ENCODE results near the gene NPTXR. TPM values are rescaled to one million over a fixed set of nuclear protein-coding genes. Genes with fewer than 3 reads are reported as not detected.

Gene NPTXR
- total RNA-seq, 1 donor from 2014 or later: 0.62 TPM

DNA sequence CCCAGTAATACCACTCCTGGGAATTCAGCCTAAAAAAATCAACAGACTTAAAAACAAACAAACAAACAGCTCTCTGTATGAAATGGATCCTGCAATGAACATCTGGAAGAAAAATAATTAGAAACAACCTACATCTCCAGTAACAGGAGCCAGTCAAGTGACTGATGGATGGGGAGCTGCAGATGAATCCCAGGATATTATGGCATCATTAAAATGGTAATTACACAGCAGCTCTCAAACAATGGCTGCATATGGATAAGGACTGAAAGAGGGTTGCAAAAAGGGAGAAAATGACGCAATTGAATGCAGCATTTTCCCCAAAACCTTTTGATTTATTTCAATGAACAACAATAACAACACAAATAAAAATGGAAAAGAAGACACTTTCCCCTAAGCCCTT lies 4.1 kb downstream of the NPTXR start:
- H3K9me3 Mint-ChIP-seq (ENCODE audit: unreplicated experiment): no peaks in the 10 kb centered on the region
- peaks cover 2% of the 10 kb centered on the region for H3K4me1 Mint-ChIP-seq (ENCODE audit: unreplicated experiment)
- peaks cover 10% of the 10 kb centered on the region for H3K36me3 Mint-ChIP-seq (ENCODE audit: low read depth, unreplicated experiment)
- no peak for DNase-seq (ENCODE audit: low spot score)
- H3K27me3 Mint-ChIP-seq (ENCODE audit: unreplicated experiment): peaks cover 25% of the 10 kb centered on the region
- H3K4me3 Mint-ChIP-seq (ENCODE audit: unreplicated experiment): no peak overlapping the region
- TF ChIP-seq, protein P1, sequence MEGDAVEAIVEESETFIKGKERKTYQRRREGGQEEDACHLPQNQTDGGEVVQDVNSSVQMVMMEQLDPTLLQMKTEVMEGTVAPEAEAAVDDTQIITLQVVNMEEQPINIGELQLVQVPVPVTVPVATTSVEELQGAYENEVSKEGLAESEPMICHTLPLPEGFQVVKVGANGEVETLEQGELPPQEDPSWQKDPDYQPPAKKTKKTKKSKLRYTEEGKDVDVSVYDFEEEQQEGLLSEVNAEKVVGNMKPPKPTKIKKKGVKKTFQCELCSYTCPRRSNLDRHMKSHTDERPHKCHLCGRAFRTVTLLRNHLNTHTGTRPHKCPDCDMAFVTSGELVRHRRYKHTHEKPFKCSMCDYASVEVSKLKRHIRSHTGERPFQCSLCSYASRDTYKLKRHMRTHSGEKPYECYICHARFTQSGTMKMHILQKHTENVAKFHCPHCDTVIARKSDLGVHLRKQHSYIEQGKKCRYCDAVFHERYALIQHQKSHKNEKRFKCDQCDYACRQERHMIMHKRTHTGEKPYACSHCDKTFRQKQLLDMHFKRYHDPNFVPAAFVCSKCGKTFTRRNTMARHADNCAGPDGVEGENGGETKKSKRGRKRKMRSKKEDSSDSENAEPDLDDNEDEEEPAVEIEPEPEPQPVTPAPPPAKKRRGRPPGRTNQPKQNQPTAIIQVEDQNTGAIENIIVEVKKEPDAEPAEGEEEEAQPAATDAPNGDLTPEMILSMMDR (IDR thresholded peaks at IDR 0.05; ENCODE audit: unreplicated experiment): no peak
- peak overlapping the region; percentile 4 for H3K27ac Mint-ChIP-seq (ENCODE audit: unreplicated experiment)

DNA sequence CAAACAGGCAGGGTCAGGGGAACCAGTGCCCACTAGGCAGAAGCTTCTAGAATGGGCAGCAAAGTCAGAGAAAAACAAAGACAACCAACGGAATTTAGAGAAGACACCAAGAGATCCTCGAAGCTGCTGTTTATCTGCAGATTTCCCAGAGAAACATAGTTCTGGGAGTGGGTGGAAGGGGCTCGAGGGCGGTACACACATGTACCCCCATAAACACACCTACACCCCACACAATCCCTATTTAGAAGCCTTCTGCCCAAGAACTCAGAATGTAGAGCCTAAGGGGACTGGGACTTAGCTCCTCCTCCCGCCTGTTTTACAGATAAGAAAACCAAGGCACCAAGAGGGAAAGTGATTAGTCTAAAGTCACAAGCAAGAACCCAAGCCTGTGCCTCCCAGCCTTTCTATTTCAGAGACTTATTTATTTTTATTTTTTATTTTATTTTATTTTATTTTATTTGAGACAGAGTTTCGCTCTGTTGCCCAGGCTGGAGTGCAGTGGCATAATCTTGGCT lies 6.4 kb downstream of the NPTXR start:
- H3K4me3 Mint-ChIP-seq (ENCODE audit: unreplicated experiment): no peak overlapping the region
- no peaks in the 10 kb centered on the region for H3K9me3 Mint-ChIP-seq (ENCODE audit: unreplicated experiment)
- TF ChIP-seq, protein P1 (IDR thresholded peaks at IDR 0.05; ENCODE audit: unreplicated experiment): no peak
- peaks cover 7% of the 10 kb centered on the region for H3K36me3 Mint-ChIP-seq (ENCODE audit: low read depth, unreplicated experiment)
- peaks cover 17% of the 10 kb centered on the region for H3K27me3 Mint-ChIP-seq (ENCODE audit: unreplicated experiment)
- DNase-seq (ENCODE audit: low spot score): no peak
- no peaks in the 10 kb centered on the region for H3K4me1 Mint-ChIP-seq (ENCODE audit: unreplicated experiment)
- no peak overlapping the region for H3K27ac Mint-ChIP-seq (ENCODE audit: unreplicated experiment)

DNA sequence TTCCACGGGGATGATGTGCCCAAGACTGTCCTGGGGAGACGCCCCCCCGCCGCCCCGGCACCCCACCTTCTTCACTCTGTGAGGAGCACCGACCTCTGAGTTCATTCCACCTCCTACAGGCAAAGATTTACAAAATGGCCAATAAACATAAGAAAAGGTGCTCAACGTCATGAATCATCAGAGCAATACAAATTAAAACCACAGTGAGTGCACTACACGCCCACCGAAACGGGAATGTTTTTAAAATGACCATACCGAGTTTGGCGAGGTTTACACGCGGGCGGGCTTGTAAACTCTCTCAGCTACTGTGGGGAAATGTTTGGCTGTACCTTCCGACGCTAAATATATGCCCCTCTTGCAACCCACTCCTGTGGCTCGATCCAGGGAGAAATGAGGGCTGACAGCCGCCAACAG lies 7.9 kb downstream of the NPTXR start:
- Mint-ChIP-seq H3K4me1 (ENCODE audit: unreplicated experiment) (no peaks in the 10 kb centered on the region), H3K27ac (ENCODE audit: unreplicated experiment) (no peak overlapping the region), H3K4me3 (ENCODE audit: unreplicated experiment) (no peak overlapping the region), H3K9me3 (ENCODE audit: unreplicated experiment) (no peaks in the 10 kb centered on the region), H3K27me3 (ENCODE audit: unreplicated experiment) (peaks cover 14% of the 10 kb centered on the region), H3K36me3 (ENCODE audit: low read depth, unreplicated experiment) (peaks cover 7% of the 10 kb centered on the region)
- DNase-seq (ENCODE audit: low spot score): no peak
- TF ChIP-seq, protein P1 (IDR thresholded peaks at IDR 0.05; ENCODE audit: unreplicated experiment): no peak

DNA sequence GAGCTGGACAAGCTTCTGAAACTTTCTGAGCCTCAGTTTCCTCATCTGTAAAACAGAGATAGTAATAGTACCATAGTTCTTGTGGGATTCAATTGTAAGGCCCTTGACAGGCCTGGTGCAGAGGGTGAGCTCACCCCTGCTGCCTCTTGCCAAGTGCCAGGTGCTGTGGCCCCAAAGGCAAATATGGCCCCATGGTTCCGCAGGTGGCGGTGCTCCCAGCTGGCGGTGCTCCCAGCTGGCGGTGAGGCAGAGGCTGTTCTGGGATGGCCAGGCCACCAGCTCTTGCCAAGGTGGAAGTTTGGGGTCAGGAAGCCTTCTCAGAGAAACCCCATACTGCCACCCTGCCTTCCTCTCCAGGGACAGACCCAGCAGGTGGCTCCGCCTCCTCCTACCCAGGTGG lies 8.8 kb downstream of the NPTXR start:
- Mint-ChIP-seq H3K27me3 (ENCODE audit: unreplicated experiment) (peaks cover 7% of the 10 kb centered on the region), H3K9me3 (ENCODE audit: unreplicated experiment) (no peaks in the 10 kb centered on the region), H3K36me3 (ENCODE audit: low read depth, unreplicated experiment) (peaks cover 4% of the 10 kb centered on the region), H3K4me3 (ENCODE audit: unreplicated experiment) (no peak overlapping the region), H3K4me1 (ENCODE audit: unreplicated experiment) (no peaks in the 10 kb centered on the region), H3K27ac (ENCODE audit: unreplicated experiment) (no peak overlapping the region)
- no peak for DNase-seq (ENCODE audit: low spot score)
- TF ChIP-seq, protein P1 (IDR thresholded peaks at IDR 0.05; ENCODE audit: unreplicated experiment): no peak

DNA sequence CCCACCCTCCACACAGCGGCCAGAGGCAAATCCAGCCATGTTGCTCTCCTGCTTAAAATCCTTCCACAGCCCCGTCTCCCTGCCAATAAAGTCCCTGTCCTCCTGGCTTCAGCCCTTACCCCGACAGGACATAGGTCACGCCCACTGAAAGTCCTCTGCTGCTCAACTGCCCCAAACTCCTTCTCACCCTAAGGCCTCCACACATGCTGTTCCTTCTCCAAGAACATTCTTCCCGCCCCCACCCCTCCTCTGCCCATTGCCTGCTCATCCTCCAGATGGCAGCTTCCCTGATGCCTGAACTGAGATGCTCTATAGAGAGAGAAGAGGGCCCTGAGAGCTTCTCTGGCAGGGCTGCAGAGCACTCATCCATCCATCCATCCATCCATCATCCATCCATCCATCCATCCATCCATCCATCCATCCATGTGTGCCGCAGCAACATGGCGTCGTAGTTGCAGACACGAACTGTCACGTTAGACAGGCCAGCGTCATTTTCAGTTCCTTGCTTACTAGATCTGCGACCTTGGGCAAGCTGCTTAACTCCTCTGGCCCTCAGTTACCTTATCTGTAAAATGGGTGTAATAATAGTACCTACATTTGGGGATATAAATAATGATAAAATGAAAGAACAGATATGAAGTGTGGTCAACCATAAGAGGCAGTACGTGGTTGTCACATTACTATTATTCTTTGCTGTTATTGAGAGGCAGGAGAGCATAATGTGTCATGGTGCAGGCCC lies 9.4 kb downstream of the NPTXR start:
- Mint-ChIP-seq H3K36me3 (ENCODE audit: low read depth, unreplicated experiment) (no peaks in the 10 kb centered on the region), H3K4me1 (ENCODE audit: unreplicated experiment) (no peaks in the 10 kb centered on the region), H3K9me3 (ENCODE audit: unreplicated experiment) (no peaks in the 10 kb centered on the region), H3K27ac (ENCODE audit: unreplicated experiment) (no peak overlapping the region), H3K4me3 (ENCODE audit: unreplicated experiment) (no peak overlapping the region), H3K27me3 (ENCODE audit: unreplicated experiment) (peaks cover 5% of the 10 kb centered on the region)
- TF ChIP-seq, protein P1 (IDR thresholded peaks at IDR 0.05; ENCODE audit: unreplicated experiment): no peak
- no peak for DNase-seq (ENCODE audit: low spot score)

Measured in endothelial cell (in vitro differentiated cells).